ENCODE results near the gene CLEC2A.
"Not testable (repeated sequence)": the region's sequence is repeated elsewhere in the genome, so short reads cannot be mapped to it uniquely, and the experiment has no call there.

The CLEC2A gene

DNA sequence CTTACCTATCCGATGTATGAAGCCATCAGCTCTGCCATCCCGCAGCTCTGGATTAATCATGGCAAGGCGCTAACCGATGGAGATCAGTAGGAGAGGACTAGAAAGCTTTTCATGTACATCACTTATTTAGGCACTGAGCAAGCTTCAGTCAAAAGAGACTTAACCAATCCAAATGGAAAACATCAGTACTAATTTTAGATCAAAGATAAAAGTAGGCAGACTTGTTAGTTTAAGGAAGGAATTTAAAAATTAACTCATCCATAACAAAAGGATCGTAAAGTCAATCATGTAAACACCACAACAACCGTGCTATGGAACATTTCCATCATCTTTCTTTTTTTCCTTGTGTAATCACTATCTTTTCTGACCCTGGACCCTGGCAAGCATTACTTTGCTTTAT, at the start of gene CLEC2A:
CLEC2A (minus strand) TSS at position 101 of the 400 bp plus-strand sequence; CDS start at position 60, 41 bp downstream.
- no peak for DNase-seq (ENCODE audit: extremely low read depth in 1 of 2, low read depth in 1 of 2)

GRCh38 chr12:9980126-9980525, 48.0 kb upstream of the CLEC2A start:
- no peak for DNase-seq (ENCODE audit: extremely low read depth in 1 of 2, low read depth in 1 of 2)

DNA sequence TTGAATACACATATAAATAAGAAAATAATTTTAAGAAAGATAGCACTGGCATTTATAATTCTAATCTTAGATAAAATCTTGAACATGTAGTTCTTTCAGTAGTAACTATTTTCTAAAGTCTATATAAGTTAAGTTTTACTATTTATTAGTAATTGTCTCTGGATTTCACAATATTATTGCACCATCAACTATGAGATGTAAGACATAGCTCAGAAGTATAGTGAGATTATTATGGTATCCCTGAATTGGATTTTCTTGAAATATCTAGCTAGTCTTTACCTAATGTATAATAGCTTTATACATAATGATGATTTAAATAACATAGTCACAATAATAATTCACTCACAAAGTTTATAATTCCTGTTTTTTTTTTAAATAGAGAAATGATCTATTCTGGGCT, 45.7 kb upstream of the CLEC2A start:
- DNase-seq (ENCODE audit: extremely low read depth in 1 of 2, low read depth in 1 of 2) = no peak

DNA sequence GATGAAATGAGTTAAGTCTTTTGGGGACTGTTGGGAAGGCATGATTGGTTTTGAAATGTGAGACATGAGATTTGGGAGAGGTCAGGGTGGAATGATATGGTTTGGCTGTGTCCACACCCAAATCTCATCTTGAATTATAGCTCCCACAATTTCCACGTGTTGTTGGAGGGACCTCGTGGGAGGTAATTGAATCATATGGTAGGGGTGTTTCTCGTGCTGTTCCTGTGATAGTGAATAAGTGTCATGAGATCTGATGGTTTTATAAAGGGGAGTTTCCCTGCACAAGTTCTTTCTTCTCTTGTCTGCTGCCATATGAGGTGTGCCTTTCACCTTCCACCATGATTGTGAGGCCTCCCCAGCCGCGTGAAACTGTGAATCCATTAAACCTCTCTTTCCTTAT, 44.5 kb upstream of the CLEC2A start:
- DNase-seq (ENCODE audit: extremely low read depth in 1 of 2, low read depth in 1 of 2) = not testable (repeated sequence)

DNA sequence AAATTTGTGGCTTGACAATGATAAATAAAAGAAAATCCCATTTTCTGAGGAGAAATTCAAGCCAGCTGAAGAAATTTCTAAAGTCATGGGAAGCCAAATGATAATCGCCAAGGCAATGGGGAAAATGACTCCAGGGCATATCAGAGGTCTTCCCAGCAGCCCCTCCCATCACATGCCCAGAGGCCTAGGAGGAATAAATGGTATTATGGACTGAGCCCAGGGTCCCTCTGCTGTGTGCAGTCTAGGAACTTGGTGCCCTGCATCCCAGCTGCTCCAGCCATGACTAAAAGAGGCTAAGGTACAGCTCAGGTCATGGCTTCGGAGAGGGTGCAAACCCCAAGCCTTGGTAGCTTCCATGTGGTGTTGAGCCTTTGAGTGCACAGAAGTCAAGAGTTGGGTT, 43.4 kb upstream of the CLEC2A start:
- DNase-seq (ENCODE audit: extremely low read depth in 1 of 2, low read depth in 1 of 2) = no peak

- not testable (repeated sequence) for DNase-seq (ENCODE audit: extremely low read depth in 1 of 2, low read depth in 1 of 2)
Observed at GRCh38 chr12:9974731-9975130, 42.6 kb upstream of the CLEC2A start.

GRCh38 chr12:9973949-9974348, 41.8 kb upstream of the CLEC2A start:
- DNase-seq (ENCODE audit: extremely low read depth in 1 of 2, low read depth in 1 of 2) = no peak

DNA sequence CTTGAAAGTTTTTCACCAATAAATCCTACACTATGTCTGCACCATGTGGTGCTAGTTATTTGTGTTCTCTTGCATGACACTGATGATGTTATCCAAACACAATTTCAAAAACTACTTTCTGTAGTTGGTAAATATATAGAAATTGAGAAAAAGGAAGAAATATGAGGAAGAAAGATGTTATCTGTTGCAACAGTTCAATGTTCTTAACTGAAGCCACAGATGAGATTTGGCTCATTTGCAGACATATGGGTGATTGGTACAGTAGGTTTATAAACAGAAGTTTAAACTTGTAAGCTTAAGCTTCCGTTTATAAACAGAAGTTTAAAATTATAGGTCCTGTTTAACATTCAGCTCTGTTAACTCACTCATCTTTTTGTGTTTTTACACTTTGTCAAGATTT, 39.0 kb upstream of the CLEC2A start, which contains the start of gene CLEC12A:
CLEC12A (plus strand) TSS at position 229 of the 400 bp plus-strand sequence. CDS start 188 bp downstream, outside the sequence.
- DNase-seq (ENCODE audit: extremely low read depth in 1 of 2, low read depth in 1 of 2) = no peak

- DNase-seq (ENCODE audit: extremely low read depth in 1 of 2, low read depth in 1 of 2) = no peak
Observed at GRCh38 chr12:9969673-9970072, 37.5 kb upstream of the CLEC2A start.

DNA sequence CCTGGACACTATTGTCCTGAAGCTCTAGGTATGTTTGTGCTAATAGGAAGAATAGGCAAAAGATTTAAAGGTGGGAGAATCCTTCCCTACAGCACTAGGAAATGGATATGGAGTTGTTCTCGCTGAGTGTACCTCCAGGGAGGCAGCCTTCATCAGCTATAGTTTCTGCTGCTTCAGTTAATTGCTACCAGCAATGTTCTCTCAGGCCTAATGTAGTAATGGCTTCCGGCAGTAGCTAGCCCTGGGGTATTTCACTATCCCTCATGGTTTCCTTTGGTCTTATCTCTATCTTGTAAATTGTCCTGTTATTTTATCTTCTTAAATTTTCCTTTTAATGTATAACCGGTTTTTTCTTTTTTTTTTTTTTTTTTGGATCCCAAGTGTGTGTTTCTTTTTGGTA, 29.7 kb upstream of the CLEC2A start:
- DNase-seq (ENCODE audit: extremely low read depth in 1 of 2, low read depth in 1 of 2) = no peak

- DNase-seq (ENCODE audit: extremely low read depth in 1 of 2, low read depth in 1 of 2) = no peak
Observed at GRCh38 chr12:9961106-9961505, 28.9 kb upstream of the CLEC2A start.

GRCh38 chr12:9960590-9960989, 28.4 kb upstream of the CLEC2A start:
- DNase-seq (ENCODE audit: extremely low read depth in 1 of 2, low read depth in 1 of 2) = no peak

GRCh38 chr12:9957834-9958233, 25.7 kb upstream of the CLEC2A start:
- no peak for DNase-seq (ENCODE audit: extremely low read depth in 1 of 2, low read depth in 1 of 2)

DNA sequence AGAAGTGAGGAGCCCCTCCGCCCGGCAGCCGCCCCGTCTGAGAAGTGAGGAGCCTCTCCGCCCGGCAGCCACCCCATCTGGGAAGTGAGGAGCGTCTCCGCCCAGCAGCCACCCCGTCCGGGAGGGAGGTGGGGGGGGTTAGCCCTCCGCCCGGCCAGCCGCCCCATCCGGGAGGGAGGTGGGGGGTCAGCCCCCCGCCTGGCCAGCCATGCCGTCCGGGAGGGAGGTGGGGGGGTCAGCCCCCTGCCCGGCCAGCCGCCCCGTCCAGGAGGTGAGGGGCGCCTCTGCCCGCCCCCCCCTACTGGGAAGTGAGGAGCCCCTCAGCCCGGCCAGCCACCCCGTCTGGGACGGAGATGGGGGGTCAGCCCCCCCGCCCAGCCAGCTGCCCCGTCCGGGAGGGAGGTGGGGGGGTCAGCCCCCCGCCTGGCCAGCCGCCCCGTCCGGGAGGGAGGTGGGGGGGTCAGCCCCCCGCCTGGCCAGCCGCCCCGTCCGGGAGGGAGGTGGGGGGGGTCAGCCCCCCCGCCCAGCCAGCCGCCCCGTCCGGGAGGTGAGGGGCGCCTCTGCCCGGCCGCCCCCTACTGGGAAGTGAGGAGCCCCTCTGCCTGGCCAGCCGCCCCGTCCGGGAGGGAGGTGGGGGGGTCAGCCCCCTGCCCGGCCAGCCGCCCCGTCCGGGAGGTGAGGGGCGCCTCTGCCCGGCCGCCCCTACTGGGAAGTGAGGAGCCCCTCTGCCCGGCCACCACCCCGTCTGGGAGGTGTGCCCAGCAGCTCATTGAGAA, 21.0 kb upstream of the CLEC2A start:
- DNase-seq (ENCODE audit: extremely low read depth in 1 of 2, low read depth in 1 of 2) = not testable (repeated sequence)

GRCh38 chr12:9951026-9951675, 19.0 kb upstream of the CLEC2A start:
- no peak for DNase-seq (ENCODE audit: extremely low read depth in 1 of 2, low read depth in 1 of 2)

DNA sequence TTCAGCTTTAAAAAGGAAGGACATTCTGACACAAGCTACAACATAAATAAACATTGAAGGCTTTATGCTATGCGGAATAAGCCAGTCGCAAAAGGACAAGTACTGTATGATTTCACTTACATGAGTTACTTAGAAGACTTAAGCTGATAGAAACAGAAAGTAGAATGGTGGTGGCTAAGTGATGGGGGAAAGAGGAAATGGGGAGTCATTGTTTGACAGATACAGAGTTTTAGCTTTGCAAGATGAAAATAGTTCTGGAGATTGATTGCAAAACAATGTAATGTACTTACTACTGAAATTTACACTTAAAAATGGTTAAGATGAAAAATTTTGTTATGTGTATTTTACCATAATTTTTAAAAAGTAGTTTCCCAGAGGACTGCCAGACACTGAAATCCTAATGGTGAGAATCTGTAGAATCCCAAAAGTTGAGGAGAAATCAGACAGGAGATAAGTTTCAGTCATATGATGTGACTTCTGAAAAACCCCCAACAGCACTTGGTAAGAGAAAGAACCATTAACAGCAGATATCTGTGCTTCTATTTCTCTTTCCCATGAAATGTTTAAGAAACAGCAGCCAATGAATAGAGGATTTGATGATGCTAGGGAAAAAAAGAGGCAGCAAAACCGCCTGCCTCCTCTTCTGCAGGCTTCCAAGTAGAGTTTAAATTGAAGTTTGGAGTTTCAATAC, 16.6 kb upstream of the CLEC2A start:
- DNase-seq (ENCODE audit: extremely low read depth in 1 of 2, low read depth in 1 of 2) = no peak

GRCh38 chr12:9947674-9948073, 15.5 kb upstream of the CLEC2A start:
- DNase-seq (ENCODE audit: extremely low read depth in 1 of 2, low read depth in 1 of 2) = no peak

DNA sequence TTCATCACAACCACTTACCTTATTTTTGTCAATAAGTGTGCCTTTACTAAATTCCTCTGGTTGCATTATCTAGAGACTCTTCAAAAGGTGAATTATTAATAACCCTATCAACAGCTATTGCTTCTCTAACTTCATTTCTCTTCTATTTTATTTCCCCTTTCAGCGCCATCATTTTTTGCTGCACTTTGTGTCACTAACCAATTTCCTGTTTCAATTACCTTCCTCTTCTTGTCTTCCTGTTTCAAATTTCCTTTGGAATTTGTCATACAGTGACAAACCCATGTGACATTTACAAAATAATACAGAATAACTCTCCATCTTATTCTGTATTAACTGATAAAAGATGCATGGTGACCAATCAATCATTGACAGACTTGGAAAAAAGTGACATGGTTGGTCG, 12.2 kb upstream of the CLEC2A start:
- DNase-seq (ENCODE audit: extremely low read depth in 1 of 2, low read depth in 1 of 2) = no peak

GRCh38 chr12:9943240-9943639, 11.1 kb upstream of the CLEC2A start:
- DNase-seq (ENCODE audit: extremely low read depth in 1 of 2, low read depth in 1 of 2) = no peak

GRCh38 chr12:9941838-9942237, 9.7 kb upstream of the CLEC2A start:
- DNase-seq (ENCODE audit: extremely low read depth in 1 of 2, low read depth in 1 of 2) = no peak

- DNase-seq (ENCODE audit: extremely low read depth in 1 of 2, low read depth in 1 of 2) = no peak
Observed at GRCh38 chr12:9940375-9940774, 8.2 kb upstream of the CLEC2A start.

DNA sequence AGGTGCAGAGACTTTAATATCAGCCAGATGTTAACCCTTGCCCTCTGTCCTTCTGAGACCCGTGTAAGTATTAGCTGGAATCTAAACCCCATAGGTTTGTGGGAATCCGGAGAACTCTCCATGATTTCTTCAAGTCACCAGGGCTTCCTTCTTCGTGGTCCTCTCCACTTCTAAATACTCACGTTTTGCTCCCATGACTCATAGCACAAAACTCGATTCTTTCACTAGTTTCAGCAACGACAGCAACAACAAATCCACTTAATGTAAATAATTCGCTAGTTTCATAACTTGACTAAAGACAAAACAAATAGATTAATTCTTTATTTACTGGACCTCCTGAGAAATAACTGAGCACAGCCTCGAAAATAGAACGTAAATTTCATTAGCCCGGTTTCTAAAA, 4.4 kb upstream of the CLEC2A start:
- DNase-seq (ENCODE audit: extremely low read depth in 1 of 2, low read depth in 1 of 2) = no peak

Measured in activated CD8-positive, alpha-beta memory T cell treated with anti-CD3 and anti-CD28 coated beads for 1 hour (primary cell).